HG02763 (cell line): Measurements from ENCODE around the gene ASB18.

Experiments
- ATAC-seq: cut with Tn5 transposase; IDR thresholded peaks from one replicate; pipeline ENCODE4 v1.9.1; 2021; ENCODE audit warnings: mild to moderate bottlenecking, moderate library complexity; ENCODE audit not compliant: unreplicated experiment

ASB18 gene

GRCh38 chr2:236164925-236165841 lies 99.0 kb downstream of the ASB18 start:
- ATAC-seq: no peak

GRCh38 chr2:236164201-236164924 lies 99.8 kb downstream of the ASB18 start:
- no peak for ATAC-seq

GRCh38 chr2:236163471-236164200 lies 100.6 kb downstream of the ASB18 start:
- ATAC-seq: no peak

GRCh38 chr2:236162882-236163470 lies 101.2 kb downstream of the ASB18 start:
- ATAC-seq: no peak

GRCh38 chr2:236162031-236162845 lies 102.0 kb downstream of the ASB18 start:
- no peak for ATAC-seq

- ATAC-seq: no peak
These were observed 102.7 kb downstream of the ASB18 start for GRCh38 chr2:236161531-236161930.

GRCh38 chr2:236161082-236161462 lies 103.1 kb downstream of the ASB18 start:
- no peak for ATAC-seq

GRCh38 chr2:236160366-236161081 lies 103.7 kb downstream of the ASB18 start:
- ATAC-seq: no peak

- ATAC-seq: no peak
These were observed 104.4 kb downstream of the ASB18 start for GRCh38 chr2:236159778-236160170.

- ATAC-seq: no peak
These were observed 105.0 kb downstream of the ASB18 start for GRCh38 chr2:236158969-236159777.

- no peak for ATAC-seq
These were observed 106.2 kb downstream of the ASB18 start for GRCh38 chr2:236157815-236158498.

GRCh38 chr2:236157366-236157765 lies 106.8 kb downstream of the ASB18 start:
- ATAC-seq: no peak

- ATAC-seq: no peak
These were observed 107.4 kb downstream of the ASB18 start for GRCh38 chr2:236156860-236157194.

- no peak for ATAC-seq
These were observed 107.9 kb downstream of the ASB18 start for GRCh38 chr2:236156095-236156859.

GRCh38 chr2:236155406-236155805 lies 108.8 kb downstream of the ASB18 start:
- ATAC-seq: no peak

- no peak for ATAC-seq
These were observed 117.8 kb downstream of the ASB18 start for GRCh38 chr2:236146436-236146835.

GRCh38 chr2:236143811-236144210 lies 120.4 kb downstream of the ASB18 start:
- no peak for ATAC-seq
